PC-9 (cell line): ENCODE measurements around the gene EVI5. TPM values are rescaled to one million over a fixed set of nuclear protein-coding genes. Genes with fewer than 3 reads are reported as not detected.

Experiments
- BruUV-seq: library from RNA; stranded (reverse); fragments of 400-500 nt; replicated peaks from 2 replicates; lab custom pipeline; 2021; lab: Mats Ljungman, UMichigan
- CTCF ChIA-PET: fragments of 300-600 bp; sonication (Branson Sonifier 250); formaldehyde crosslinking; loops from one replicate; lab custom pipeline; 2022; ENCODE audit warnings: antibody characterized with exemption; lab: Charles Lee
- POLR2A ChIA-PET: fragments of 300-600 bp; sonication (Branson Sonifier 250); formaldehyde crosslinking; loops from one replicate; lab custom pipeline; 2022; ENCODE audit warnings: antibody characterized with exemption; ENCODE audit not compliant: unreplicated experiment; lab: Charles Lee
- DNase-seq, 2 experiments: peaks; one replicate each; pipeline versions ENCODE4 v3.0.0 to v3.0.0-alpha.2; 2015 to 2022; ENCODE audit warnings: mixed read lengths in 1 of 2
- H2AFZ ChIP-seq: fragments of 200-600 bp; sonication (generic); 2 replicates; pipeline ENCODE4 v1.8.1; 2017; ENCODE audit warnings: antibody characterized with exemption
- H3F3A ChIP-seq: fragments of 200-600 bp; sonication (generic); 2 replicates; pipeline ENCODE4 v1.8.1; 2017; ENCODE audit warnings: antibody characterized with exemption, mild to moderate bottlenecking, low read depth; ENCODE audit not compliant: insufficient read depth
- H3K27ac ChIP-seq: fragments of 200-600 bp; sonication (generic); 2 replicates; pipeline ENCODE4 v1.6.1; 2016; ENCODE audit warnings: mixed run types
- H3K27me3 ChIP-seq: fragments of 200-600 bp; sonication (generic); 2 replicates; pipeline ENCODE4 v1.6.1; 2016; ENCODE audit warnings: low read depth, mixed run types; ENCODE audit not compliant: insufficient read depth
- H3K36me3 ChIP-seq: fragments of 200-600 bp; sonication (generic); 2 replicates; pipeline ENCODE4 v1.6.1; 2016; ENCODE audit warnings: low read depth, mixed run types
- H3K4me1 ChIP-seq: fragments of 200-600 bp; sonication (generic); replicated peaks from 2 replicates; pipeline ENCODE4 v1.6.1; 2016; ENCODE audit warnings: mixed run types; ENCODE audit not compliant: insufficient read depth
- H3K4me2 ChIP-seq: fragments of 200-600 bp; sonication (generic); 2 replicates; pipeline ENCODE4 v1.6.1; 2017; ENCODE audit warnings: mixed run types
- H3K4me3 ChIP-seq: fragments of 200-600 bp; sonication (generic); 2 replicates; pipeline ENCODE4 v1.6.1; 2016; ENCODE audit warnings: mixed run types
- H3K79me2 ChIP-seq: fragments of 200-600 bp; sonication (generic); 2 replicates; pipeline ENCODE4 v1.6.1; 2017; ENCODE audit warnings: low read depth, mixed run types
- H3K9me2 ChIP-seq: fragments of 200-600 bp; sonication (generic); 2 replicates; pipeline ENCODE4 v1.8.1; 2017; ENCODE audit warnings: mild to moderate bottlenecking; ENCODE audit not compliant: insufficient read depth
- H3K9me3 ChIP-seq: fragments of 200-600 bp; sonication (generic); 2 replicates; pipeline ENCODE4 v1.8.1; 2016; ENCODE audit warnings: low read depth; ENCODE audit not compliant: insufficient read depth
- H4K20me1 ChIP-seq: fragments of 200-600 bp; sonication (generic); 2 replicates; pipeline ENCODE4 v1.8.1; 2017; ENCODE audit not compliant: insufficient read depth
- EZH2 ChIP-seq: fragments of 200-600 bp; sonication (generic); IDR thresholded peaks from 2 replicates; pipeline ENCODE4 v1.8.0; 2017; ENCODE audit warnings: antibody characterized with exemption, low read depth
- intact Hi-C: fragments of 100-400 bp; cut with micrococcal nuclease; formaldehyde crosslinking; loops from one replicate; pipeline ENCODE4 v1.10.0; 2022; ENCODE audit not compliant: unreplicated experiment
- total RNA-seq: library from RNA; stranded (reverse); gene quantifications from 2 replicates; pipeline ENCODE4 v1.2.3, GENCODE V29; 2021
- TF ChIP-seq, protein P1 (sequence below): fragments of 200-600 bp; sonication (generic); conservative IDR thresholded peaks from 2 replicates; pipeline ENCODE4 v1.6.1; 2017; ENCODE audit warnings: mixed run types, antibody characterized with exemption, mild to moderate bottlenecking, moderate library complexity

EVI5 gene
- total RNA-seq, 1 experiment from 2014 or later = 32.0 TPM

- Histone ChIP-seq H3K9me3 (no peaks in the 10 kb centered on the region), H3K9me2 (no peaks in the 10 kb centered on the region), H3K27me3 (no peaks in the 10 kb centered on the region), H3K27ac (peak overlapping the region; percentile 35), H3K4me1 (peaks cover 16% of the 10 kb centered on the region), H3K4me3 (no peak overlapping the region), H3K79me2 (no peaks in the 10 kb centered on the region), H4K20me1 (no peaks in the 10 kb centered on the region), H2AFZ (no peak overlapping the region), H3K36me3 (no peaks in the 10 kb centered on the region), H3K4me2 (peak overlapping the region; percentile 2; the same call in 1 of the 2 replicates), H3F3A (peaks cover 16% of the 10 kb centered on the region; the same call in 1 of the 2 replicates)
- no TSS peak for BruUV-seq
- intact Hi-C loops = no loop called here
- POLR2A ChIA-PET = no interaction called here
- peak in 1 of 2 experiments; percentile 66 for DNase-seq
- CTCF ChIA-PET = no interaction called here
- TF ChIP-seq, protein P1, sequence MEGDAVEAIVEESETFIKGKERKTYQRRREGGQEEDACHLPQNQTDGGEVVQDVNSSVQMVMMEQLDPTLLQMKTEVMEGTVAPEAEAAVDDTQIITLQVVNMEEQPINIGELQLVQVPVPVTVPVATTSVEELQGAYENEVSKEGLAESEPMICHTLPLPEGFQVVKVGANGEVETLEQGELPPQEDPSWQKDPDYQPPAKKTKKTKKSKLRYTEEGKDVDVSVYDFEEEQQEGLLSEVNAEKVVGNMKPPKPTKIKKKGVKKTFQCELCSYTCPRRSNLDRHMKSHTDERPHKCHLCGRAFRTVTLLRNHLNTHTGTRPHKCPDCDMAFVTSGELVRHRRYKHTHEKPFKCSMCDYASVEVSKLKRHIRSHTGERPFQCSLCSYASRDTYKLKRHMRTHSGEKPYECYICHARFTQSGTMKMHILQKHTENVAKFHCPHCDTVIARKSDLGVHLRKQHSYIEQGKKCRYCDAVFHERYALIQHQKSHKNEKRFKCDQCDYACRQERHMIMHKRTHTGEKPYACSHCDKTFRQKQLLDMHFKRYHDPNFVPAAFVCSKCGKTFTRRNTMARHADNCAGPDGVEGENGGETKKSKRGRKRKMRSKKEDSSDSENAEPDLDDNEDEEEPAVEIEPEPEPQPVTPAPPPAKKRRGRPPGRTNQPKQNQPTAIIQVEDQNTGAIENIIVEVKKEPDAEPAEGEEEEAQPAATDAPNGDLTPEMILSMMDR = no peak
- TF ChIP-seq EZH2 = no peak
Observed at GRCh38 chr1:92583821-92584760, 200.8 kb downstream of the EVI5 start.

DNA sequence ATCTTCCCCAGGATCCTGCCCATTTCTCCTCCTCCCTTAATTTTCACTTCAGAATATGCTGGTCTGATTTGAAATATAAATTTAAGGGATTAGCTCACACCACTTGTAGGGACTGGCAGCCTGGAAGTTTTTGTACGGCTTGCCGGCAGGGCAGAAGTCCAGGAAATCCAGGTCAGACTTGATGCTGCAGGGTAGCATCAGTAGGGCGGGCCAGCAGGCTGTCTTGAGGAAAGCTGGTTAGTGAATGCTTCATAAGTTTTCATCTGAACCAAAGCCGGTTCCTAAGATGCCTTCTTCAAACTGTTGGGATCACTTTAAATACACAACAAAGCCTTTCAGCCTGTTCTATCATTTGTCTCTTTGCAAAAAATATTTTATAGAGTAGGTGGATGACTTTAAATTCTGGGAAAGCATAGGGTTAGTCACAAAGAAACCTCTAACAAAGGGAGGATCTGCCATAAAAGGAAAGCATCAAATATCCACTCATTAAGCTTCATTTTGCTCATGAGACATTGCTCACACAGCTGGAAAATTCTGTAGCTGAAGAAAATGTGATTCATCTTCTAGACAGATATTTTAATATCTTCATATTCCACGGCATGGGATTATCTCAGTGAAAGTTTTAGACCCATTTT lies 207.5 kb downstream of the EVI5 start:
- intact Hi-C loops = no loop called here
- Histone ChIP-seq H3K9me2 (no peaks in the 10 kb centered on the region), H4K20me1 (no peaks in the 10 kb centered on the region), H3F3A (no peaks in the 10 kb centered on the region), H3K4me2 (no peak overlapping the region), H3K9me3 (no peaks in the 10 kb centered on the region), H3K79me2 (no peaks in the 10 kb centered on the region), H3K27me3 (no peaks in the 10 kb centered on the region), H3K4me3 (no peak overlapping the region), H3K27ac (no peak overlapping the region), H2AFZ (no peak overlapping the region), H3K36me3 (no peaks in the 10 kb centered on the region), H3K4me1 (no peaks in the 10 kb centered on the region)
- BruUV-seq = no TSS peak
- DNase-seq = no peak
- ChIA-PET CTCF (no interaction called here), POLR2A (no interaction called here)
- TF ChIP-seq, protein P1 = no peak
- no peak for TF ChIP-seq EZH2

DNA sequence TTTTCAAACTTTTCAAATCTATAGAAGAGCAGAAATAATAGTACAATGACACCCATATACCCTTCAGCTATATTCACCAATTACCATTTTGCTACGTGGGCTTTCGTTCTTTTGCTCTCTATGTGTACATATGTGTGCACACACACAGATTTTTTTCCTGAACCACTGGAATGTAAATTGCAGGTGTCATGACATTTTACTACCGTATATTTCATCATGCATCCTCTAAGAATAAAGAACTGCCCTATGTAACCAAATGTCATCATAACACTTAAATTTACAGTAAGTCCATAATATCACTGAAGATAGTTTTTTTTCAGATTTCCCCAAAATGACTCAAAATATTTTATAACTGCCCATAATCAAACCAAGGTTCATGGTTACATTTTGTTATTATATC lies 209.8 kb downstream of the EVI5 start:
- CTCF ChIA-PET = no interaction called here
- H3K27me3 ChIP-seq = no peaks in the 10 kb centered on the region
- POLR2A ChIA-PET = no interaction called here

More for the DNA sequence above, 209.8 kb downstream of the EVI5 start:
- Histone ChIP-seq H3K27ac (peak overlapping the region; percentile 71), H4K20me1 (no peaks in the 10 kb centered on the region), H3K9me2 (no peaks in the 10 kb centered on the region), H3K36me3 (no peaks in the 10 kb centered on the region), H3K4me2 (peak overlapping the region; percentile 45; the same call in 1 of the 2 replicates), H3K79me2 (no peaks in the 10 kb centered on the region), H3K9me3 (no peaks in the 10 kb centered on the region), H3K4me3 (peak overlapping the region; percentile 40; the same call in 1 of the 2 replicates), H3K4me1 (no peaks in the 10 kb centered on the region), H2AFZ (no peak overlapping the region), H3F3A (no peaks in the 10 kb centered on the region)
- DNase-seq = no peak
- no TSS peak for BruUV-seq
- intact Hi-C loops = no loop called here
- no peak for TF ChIP-seq EZH2
- TF ChIP-seq, protein P1 = no peak
